ENCODE results near the gene GALNT9.

The GALNT9 gene

GRCh38 chr12:132174015-132174838 is 155.2 kb downstream of the GALNT9 start:
- in situ Hi-C loops (cut with HindIII; ENCODE audit: low sequenced_read_pairs): no loop called here

GRCh38 chr12:132173135-132174014 is 156.0 kb downstream of the GALNT9 start:
- in situ Hi-C loops (cut with HindIII; ENCODE audit: low sequenced_read_pairs): no loop called here

GRCh38 chr12:132172619-132173018 is 156.8 kb downstream of the GALNT9 start:
- in situ Hi-C loops (cut with HindIII; ENCODE audit: low sequenced_read_pairs): no loop called here

DNA sequence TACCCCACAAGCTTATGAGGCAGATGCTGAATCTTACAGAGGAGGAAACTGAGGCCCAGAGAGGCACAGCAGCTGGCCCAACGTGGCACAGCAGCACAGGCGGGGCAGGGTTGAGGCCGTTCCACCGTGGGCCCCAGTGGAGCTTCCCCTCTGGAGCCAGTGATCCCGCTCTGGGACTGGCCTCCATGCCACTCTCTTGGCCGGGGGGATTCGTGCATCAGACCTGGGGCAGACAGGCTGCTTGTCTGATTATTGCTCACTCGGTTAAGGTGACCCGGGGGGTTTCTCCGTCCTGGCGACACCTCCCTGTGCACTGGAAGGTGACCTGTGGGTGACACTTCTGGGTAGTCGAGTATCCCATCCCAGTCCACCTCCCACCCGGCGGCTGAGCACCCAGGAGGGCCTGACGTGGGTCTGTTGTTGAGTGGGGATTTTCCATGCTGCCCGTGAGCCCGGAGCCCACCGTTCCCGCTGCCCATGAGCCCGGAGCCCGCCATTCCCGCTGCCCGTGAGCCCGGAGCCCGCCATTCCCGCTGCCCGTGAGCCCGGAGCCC is 157.3 kb downstream of the GALNT9 start:
- in situ Hi-C loops (cut with HindIII; ENCODE audit: low sequenced_read_pairs): no loop called here

DNA sequence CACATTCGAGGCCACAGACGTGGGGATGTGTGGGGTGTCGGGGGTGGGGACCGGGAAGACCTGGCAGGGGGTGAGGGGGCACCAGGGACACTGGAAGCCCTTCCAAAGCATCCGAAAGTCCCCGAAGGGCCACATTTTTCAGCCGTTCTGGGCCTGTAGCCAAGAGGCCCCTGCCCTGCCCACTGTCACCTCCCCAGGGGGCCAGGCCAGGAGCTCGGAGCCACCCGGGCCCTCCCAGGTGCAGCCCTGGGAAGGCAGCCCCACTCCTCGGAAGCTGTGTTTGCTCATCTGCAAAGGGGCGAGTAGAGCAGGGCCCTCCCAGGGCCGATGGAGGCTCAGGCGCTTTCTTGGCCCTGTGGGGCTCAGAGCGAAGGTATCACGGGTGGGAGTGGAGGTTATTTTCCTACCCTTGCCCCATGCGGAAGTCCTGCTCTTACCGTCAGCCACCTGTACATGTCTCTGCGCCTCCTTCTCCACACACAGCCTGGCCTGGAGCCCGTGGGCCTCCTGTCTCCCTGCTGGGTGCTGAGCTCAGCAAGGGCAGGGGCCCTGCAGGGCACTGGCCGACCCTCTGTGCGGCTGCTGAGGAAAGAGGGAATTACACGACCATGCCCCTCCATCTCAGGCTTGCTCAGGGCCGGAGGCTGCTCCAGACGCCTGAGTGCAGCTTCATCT is 158.0 kb downstream of the GALNT9 start:
- in situ Hi-C loops (cut with HindIII; ENCODE audit: low sequenced_read_pairs): no loop called here

DNA sequence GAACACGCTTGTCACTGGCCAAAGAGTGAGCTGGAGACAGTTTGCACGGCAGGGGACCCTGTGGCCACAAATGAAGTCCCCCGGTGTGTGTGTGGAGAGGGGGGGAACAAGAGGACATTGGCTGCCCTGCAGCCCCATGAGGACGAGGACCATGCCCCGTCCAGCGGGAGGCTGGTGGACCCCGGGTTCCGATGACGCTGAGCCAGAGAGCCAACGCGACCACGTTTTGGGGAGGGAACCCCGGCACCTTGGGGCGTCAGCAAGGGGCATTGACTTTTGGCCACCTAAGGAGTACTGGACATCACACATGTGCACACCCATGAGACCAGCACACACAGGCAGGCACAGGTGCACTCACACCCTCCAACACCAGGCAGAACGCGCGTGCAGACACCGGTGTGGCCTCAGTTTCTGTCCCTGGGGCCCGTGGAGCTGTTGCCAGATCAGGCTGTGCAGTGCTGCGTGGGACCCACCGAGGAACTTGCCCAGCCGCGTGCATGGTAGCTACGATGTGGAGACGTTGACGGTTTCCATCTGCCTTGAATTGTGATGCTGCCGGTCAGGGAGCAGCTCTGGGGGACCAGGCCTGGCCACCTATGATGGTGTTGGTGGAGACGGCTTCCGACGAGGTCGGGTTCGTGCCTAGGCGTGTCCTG is 158.6 kb downstream of the GALNT9 start:
- in situ Hi-C loops (cut with HindIII; ENCODE audit: low sequenced_read_pairs): no loop called here

GRCh38 chr12:132170094-132170636 is 159.2 kb downstream of the GALNT9 start:
- in situ Hi-C loops (cut with HindIII; ENCODE audit: low sequenced_read_pairs): no loop called here

GRCh38 chr12:132169376-132169775 is 160.0 kb downstream of the GALNT9 start:
- in situ Hi-C loops (cut with HindIII; ENCODE audit: low sequenced_read_pairs): no loop called here

DNA sequence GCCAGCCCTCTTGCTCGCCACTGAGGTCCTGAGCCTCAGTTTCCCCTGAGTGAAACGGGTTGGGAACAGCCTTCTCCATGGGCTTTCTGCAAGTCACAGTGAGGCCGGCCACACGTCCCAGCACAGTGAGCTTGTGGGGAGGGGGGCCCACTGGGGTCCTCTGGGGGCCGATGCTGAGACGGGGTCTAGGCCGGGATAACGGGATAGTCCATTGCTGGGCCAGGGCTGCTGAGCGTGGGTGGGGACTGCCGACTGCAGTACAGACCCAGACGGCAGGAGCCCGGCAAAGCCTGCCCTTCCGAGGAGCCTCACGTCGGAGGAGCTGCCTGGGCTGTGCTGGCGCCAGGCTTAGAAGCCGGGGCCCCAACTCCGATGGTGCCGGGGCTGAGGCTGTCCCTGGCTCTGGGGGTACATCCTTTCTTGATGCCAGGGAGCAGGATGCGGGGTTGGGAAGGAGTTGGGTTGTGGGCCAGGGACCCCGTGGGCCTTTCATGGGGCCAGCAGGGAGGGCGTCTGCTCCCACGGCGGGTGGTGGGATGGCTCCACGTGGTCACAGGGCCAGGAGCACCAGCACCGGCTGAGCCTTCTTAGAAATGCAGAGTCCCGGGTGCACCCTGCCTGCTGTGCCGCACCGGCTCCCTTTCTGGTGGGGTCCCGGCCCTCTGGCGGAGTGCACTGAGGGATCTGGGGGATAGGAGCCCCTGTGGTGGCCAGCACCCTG is 160.9 kb downstream of the GALNT9 start:
- in situ Hi-C loops (cut with HindIII; ENCODE audit: low sequenced_read_pairs): no loop called here

DNA sequence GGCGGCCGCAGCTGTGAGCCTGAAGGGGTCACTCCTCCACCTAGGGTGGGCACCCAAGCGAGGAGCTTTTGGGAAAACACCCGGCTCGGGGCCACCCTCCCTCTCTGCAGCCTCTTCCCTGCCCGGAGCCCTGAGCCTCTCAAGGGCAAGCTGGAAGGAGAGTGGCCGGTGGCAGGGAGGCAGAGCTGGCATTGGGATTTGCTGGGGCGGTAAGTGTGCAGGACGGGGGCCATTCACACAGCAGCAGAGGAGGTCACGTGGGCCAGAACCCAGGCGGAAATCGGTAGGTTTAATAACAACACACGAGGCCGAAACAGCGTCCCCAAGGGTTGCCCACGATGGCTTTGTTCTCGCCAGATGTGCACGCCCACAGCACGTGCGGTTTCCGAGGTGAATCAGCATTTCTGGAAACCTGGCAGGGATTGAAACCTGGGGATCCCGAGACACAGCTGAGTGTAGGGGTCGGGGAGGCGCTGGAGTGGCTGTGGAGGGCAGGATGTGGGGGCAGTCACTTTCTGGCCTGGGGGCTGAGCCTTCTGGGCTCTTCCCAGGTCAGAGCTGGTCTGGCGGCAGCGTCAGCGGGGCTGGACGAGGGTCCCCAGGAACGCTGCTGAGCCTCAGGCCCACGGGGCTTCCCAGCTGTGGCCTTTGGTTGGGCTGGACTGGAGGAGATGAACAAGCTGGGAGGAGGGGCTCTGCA is 161.6 kb downstream of the GALNT9 start:
- in situ Hi-C loops (cut with HindIII; ENCODE audit: low sequenced_read_pairs): no loop called here

DNA sequence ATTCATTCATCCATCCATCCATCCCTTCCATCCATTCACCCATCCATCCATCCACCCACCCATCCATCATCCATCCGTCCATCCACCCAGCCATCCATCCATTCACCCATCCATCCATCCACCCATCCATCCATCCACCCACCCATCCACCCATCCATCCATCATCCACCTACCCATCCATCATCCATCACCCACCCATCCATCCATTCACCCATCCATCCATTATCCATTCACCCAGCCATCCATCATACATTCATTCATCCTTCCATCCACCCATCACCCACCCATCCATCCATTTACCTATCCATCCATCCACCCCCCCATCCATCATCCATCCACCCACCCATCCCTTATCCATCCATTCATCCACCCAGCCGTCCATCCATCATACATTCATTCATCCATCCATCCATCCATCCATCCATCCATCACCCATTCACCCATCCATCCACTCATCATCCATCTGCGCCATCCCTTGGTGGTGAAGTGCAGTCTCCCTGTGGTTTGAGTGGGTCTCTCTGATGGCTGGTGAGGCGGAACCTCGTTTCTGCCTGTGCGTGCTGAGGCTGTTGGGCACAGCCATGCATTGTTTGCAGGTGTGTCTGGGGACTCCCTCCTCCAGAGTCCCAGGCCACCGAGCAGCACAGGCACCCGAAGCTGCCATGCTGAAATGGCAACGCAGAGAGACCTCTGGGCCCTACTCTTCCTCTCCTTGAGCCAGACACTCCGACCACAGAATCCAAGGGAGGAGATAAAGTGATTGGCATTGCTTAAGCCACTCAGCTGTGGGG is 162.4 kb downstream of the GALNT9 start:
- in situ Hi-C loops (cut with HindIII; ENCODE audit: low sequenced_read_pairs): no loop called here

DNA sequence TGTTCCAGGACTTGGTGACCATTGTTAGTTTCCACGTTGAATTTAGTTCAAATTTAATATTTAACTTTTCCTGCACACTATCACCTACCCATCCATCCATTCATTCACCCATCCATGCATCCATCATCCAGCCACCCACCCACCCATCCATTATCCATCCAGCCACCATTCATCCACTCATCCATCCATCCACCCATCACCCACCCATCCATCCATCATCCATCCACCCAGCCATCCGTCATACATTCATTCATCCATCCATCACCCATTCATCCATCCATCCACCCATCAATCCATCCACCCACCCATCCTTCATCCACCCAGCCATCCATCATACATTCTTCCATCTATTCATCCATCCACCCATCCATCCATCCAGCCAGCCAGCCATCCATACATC is 163.3 kb downstream of the GALNT9 start:
- in situ Hi-C loops (cut with HindIII; ENCODE audit: low sequenced_read_pairs): no loop called here

GRCh38 chr12:132165584-132165983 is 163.8 kb downstream of the GALNT9 start:
- in situ Hi-C loops (cut with HindIII; ENCODE audit: low sequenced_read_pairs): no loop called here

GRCh38 chr12:132164426-132164825 is 165.0 kb downstream of the GALNT9 start:
- in situ Hi-C loops (cut with HindIII; ENCODE audit: low sequenced_read_pairs): no loop called here

GRCh38 chr12:132163911-132164288 is 165.5 kb downstream of the GALNT9 start:
- in situ Hi-C loops (cut with HindIII; ENCODE audit: low sequenced_read_pairs): no loop called here

GRCh38 chr12:132163041-132163910 is 166.1 kb downstream of the GALNT9 start:
- in situ Hi-C loops (cut with HindIII; ENCODE audit: low sequenced_read_pairs): no loop called here

GRCh38 chr12:132162508-132163031 is 166.8 kb downstream of the GALNT9 start:
- in situ Hi-C loops (cut with HindIII; ENCODE audit: low sequenced_read_pairs): no loop called here

All from DLD1 (cell line).